ENCODE data around the gene WSCD2.
A peak's percentile ranks its signal among the peaks of the same experiment; 100 is the strongest.

WSCD2 gene
- long read RNA-seq: 0 reads

DNA sequence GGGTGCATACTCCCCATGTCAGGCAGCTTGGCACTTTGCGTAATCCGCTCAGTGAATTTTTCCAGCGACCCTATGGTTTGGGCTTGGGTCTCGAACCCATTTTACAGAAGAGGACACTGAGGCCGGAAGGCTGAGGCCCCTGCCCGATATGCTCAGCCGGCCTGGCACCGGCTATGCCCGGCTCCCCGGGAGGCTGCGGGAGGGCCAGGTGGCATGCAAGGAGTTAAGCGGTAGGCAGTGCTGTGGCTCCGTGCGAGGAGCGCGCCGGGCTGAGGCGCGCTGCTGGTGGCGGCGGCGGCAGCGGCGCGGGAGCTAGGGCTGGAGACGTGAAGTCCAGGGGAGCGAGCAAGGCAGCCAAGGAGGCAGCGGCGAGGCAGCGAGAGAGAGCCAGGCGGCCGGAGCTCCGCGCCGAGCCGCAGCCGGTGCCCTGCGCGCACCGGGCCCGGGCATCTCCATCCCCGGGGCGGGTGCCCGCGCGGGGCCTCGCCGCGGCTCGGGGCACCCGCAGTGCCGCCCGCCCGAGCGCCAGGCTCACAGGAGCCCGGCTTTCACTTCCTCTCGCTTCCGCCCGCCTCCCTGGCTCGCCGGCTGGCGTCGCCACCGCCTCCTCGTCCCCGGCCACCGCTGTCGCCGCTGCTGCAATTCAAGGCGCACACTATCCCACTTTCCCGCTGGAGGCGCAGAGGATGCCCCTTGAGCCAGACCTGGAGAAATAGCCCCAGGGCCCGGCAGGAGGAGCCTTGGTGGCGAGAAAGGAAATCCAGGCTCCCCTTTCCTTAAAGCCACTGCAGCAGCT, at the start of gene WSCD2:
TSS of gene WSCD2 (plus strand) at position 272 of the 796 bp plus-strand sequence. CDS start 66,545 bp downstream, outside the sequence.
- H3K27ac ChIP-seq (replicated peaks): no peak within 1 kb of the TSS
- H3K4me3 ChIP-seq (replicated peaks; ENCODE audit: insufficient read depth, low read length): peak within 1 kb of the TSS; percentile 4; the same call in 1 of the 2 replicates
- DNase-seq (ENCODE audit: low read depth in 1 of 2, low spot score in 1 of 2): peak; percentile 14 to 21
- H3K27me3 ChIP-seq (ENCODE audit: insufficient read depth, poor library complexity, severe bottlenecking): peaks cover 17% of the 10 kb centered on the region
- TF ChIP-seq POLR2AphosphoS5 (IDR thresholded peaks at IDR 0.05; ENCODE audit: low read depth): no peak
- peak; percentile 55; the same call in 1 of the 2 replicates for TF ChIP-seq SPI1 (IDR thresholded peaks at IDR 0.05; ENCODE audit: borderline replicate concordance, low read depth)

DNA sequence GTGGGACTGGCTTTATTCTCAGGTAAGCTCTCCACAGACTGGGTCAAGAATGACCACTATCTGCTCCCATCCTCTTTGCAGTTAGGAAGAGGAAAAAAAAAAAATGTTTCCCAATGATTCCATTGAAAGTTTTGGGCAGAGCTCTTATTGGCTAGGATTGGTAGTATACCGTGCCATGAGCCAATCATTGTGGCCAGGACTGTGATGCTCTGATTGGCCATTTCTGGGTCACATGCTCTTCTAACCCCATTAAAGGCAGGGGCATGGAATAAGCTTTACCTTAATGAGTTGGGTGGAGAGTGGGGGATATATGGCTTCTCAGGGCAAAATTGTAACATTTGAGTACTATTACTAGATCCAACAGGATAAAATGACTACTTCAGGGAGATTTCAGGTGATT, 49.4 kb upstream of the WSCD2 start:
- no peaks in the 10 kb centered on the region for H3K27me3 ChIP-seq (ENCODE audit: insufficient read depth, poor library complexity, severe bottlenecking)
- no peak overlapping the region for H3K4me3 ChIP-seq (replicated peaks; ENCODE audit: insufficient read depth, low read length)
- no peak overlapping the region for H3K27ac ChIP-seq (replicated peaks)
- no peak for TF ChIP-seq GABPA (IDR thresholded peaks at IDR 0.05; ENCODE audit: low read depth)
- TF ChIP-seq, protein P1, sequence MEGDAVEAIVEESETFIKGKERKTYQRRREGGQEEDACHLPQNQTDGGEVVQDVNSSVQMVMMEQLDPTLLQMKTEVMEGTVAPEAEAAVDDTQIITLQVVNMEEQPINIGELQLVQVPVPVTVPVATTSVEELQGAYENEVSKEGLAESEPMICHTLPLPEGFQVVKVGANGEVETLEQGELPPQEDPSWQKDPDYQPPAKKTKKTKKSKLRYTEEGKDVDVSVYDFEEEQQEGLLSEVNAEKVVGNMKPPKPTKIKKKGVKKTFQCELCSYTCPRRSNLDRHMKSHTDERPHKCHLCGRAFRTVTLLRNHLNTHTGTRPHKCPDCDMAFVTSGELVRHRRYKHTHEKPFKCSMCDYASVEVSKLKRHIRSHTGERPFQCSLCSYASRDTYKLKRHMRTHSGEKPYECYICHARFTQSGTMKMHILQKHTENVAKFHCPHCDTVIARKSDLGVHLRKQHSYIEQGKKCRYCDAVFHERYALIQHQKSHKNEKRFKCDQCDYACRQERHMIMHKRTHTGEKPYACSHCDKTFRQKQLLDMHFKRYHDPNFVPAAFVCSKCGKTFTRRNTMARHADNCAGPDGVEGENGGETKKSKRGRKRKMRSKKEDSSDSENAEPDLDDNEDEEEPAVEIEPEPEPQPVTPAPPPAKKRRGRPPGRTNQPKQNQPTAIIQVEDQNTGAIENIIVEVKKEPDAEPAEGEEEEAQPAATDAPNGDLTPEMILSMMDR (IDR thresholded peaks at IDR 0.05; ENCODE audit: insufficient read depth, low read length): no peak
- TF ChIP-seq POLR2AphosphoS5 (IDR thresholded peaks at IDR 0.05; ENCODE audit: low read depth): no peak
- TF ChIP-seq, protein P2, sequence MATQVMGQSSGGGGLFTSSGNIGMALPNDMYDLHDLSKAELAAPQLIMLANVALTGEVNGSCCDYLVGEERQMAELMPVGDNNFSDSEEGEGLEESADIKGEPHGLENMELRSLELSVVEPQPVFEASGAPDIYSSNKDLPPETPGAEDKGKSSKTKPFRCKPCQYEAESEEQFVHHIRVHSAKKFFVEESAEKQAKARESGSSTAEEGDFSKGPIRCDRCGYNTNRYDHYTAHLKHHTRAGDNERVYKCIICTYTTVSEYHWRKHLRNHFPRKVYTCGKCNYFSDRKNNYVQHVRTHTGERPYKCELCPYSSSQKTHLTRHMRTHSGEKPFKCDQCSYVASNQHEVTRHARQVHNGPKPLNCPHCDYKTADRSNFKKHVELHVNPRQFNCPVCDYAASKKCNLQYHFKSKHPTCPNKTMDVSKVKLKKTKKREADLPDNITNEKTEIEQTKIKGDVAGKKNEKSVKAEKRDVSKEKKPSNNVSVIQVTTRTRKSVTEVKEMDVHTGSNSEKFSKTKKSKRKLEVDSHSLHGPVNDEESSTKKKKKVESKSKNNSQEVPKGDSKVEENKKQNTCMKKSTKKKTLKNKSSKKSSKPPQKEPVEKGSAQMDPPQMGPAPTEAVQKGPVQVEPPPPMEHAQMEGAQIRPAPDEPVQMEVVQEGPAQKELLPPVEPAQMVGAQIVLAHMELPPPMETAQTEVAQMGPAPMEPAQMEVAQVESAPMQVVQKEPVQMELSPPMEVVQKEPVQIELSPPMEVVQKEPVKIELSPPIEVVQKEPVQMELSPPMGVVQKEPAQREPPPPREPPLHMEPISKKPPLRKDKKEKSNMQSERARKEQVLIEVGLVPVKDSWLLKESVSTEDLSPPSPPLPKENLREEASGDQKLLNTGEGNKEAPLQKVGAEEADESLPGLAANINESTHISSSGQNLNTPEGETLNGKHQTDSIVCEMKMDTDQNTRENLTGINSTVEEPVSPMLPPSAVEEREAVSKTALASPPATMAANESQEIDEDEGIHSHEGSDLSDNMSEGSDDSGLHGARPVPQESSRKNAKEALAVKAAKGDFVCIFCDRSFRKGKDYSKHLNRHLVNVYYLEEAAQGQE (IDR thresholded peaks at IDR 0.05; ENCODE audit: insufficient replicate concordance, low read depth): no peak
- TF ChIP-seq SPI1 (IDR thresholded peaks at IDR 0.05; ENCODE audit: borderline replicate concordance, low read depth): no peak
- DNase-seq (ENCODE audit: low read depth in 1 of 2, low spot score in 1 of 2): no peak

DNA sequence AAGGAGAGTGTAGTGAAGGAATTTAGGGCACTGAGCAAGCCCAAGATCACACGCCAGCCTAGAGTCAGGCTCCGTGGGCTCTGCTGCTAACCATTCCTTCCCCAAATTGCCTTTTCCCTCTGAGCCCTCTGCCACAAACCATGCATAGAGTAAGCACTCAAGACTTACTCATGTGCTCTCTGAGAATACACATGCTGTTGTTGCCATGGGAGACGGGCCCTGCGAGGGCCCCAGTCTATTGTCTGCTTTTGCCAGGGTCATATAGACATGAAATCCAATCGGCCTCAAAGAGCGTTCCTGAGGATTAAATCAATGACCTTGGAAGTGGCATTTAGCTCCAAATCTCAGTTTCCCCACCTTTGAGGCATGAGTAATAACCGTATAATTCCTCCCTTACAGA, 48.7 kb upstream of the WSCD2 start:
- TF ChIP-seq, protein P2 (IDR thresholded peaks at IDR 0.05; ENCODE audit: insufficient replicate concordance, low read depth): no peak
- no peak for TF ChIP-seq GABPA (IDR thresholded peaks at IDR 0.05; ENCODE audit: low read depth)
- TF ChIP-seq SPI1 (IDR thresholded peaks at IDR 0.05; ENCODE audit: borderline replicate concordance, low read depth): no peak
- TF ChIP-seq POLR2AphosphoS5 (IDR thresholded peaks at IDR 0.05; ENCODE audit: low read depth): no peak
- TF ChIP-seq, protein P1 (IDR thresholded peaks at IDR 0.05; ENCODE audit: insufficient read depth, low read length): no peak
- no peak for DNase-seq (ENCODE audit: low read depth in 1 of 2, low spot score in 1 of 2)
- H3K27me3 ChIP-seq (ENCODE audit: insufficient read depth, poor library complexity, severe bottlenecking): no peaks in the 10 kb centered on the region
- H3K4me3 ChIP-seq (replicated peaks; ENCODE audit: insufficient read depth, low read length): no peak overlapping the region
- H3K27ac ChIP-seq (replicated peaks): no peak overlapping the region

DNA sequence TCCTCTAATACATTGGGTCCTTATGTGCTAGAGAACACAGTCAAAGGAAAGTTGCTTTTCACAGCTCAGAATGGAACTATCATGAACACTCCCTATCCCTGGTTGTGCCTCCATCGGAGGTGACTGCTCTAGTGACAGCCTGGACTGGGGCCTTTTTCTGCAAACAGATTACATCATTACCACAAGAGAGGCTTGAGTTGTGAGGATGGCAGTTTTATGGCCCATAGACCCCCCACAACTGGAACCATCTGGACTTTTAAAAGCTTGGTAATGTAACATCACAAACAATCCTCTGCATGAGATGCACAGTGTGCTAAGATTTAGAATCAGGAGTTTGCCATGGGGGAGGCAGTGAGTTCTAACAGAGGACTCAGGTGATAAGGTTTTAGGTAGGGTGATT, 46.6 kb upstream of the WSCD2 start:
- DNase-seq (ENCODE audit: low read depth in 1 of 2, low spot score in 1 of 2): no peak
- no peak overlapping the region for H3K4me3 ChIP-seq (replicated peaks; ENCODE audit: insufficient read depth, low read length)
- no peak for TF ChIP-seq POLR2AphosphoS5 (IDR thresholded peaks at IDR 0.05; ENCODE audit: low read depth)
- TF ChIP-seq, protein P1 (IDR thresholded peaks at IDR 0.05; ENCODE audit: insufficient read depth, low read length): no peak
- TF ChIP-seq SPI1 (IDR thresholded peaks at IDR 0.05; ENCODE audit: borderline replicate concordance, low read depth): no peak
- TF ChIP-seq, protein P2 (IDR thresholded peaks at IDR 0.05; ENCODE audit: insufficient replicate concordance, low read depth): no peak
- no peak for TF ChIP-seq GABPA (IDR thresholded peaks at IDR 0.05; ENCODE audit: low read depth)
- no peaks in the 10 kb centered on the region for H3K27me3 ChIP-seq (ENCODE audit: insufficient read depth, poor library complexity, severe bottlenecking)
- no peak overlapping the region for H3K27ac ChIP-seq (replicated peaks)

All from HL-60 (cell line).